ENCODE measurements around the gene RYR3.
"Not testable (repeated sequence)": the region's sequence is repeated elsewhere in the genome, so short reads cannot be mapped to it uniquely, and the experiment has no call there.

The RYR3 gene

DNA sequence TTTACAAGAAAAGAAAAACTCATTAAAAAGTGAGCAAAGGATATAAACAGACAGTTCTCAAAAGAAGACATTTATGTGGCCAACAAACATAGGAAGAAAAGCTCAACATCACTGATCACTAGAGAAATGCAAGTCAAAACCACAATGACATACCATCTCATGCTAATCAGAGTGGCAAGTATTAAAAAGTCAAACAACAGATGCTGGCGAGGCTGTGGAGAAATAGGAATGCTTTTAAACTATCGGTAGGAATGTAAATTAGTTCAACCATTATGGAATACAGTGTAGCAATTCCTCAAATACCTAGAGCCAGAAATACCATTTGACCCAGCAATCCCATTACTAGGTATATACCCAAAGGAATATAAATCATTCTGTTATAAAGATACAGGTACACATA lies 267.1 kb downstream of the RYR3 start:
- not testable (repeated sequence) for DNase-seq

GRCh38 chr15:33580526-33580925 lies 269.8 kb downstream of the RYR3 start:
- no peak for DNase-seq

GRCh38 chr15:33581032-33581431 lies 270.3 kb downstream of the RYR3 start:
- peak in 35 of 56 donors; percentile 1 to 71 (median 20) for DNase-seq

- no peak for DNase-seq
Observed at GRCh38 chr15:33584797-33585196, 274.0 kb downstream of the RYR3 start.

DNA sequence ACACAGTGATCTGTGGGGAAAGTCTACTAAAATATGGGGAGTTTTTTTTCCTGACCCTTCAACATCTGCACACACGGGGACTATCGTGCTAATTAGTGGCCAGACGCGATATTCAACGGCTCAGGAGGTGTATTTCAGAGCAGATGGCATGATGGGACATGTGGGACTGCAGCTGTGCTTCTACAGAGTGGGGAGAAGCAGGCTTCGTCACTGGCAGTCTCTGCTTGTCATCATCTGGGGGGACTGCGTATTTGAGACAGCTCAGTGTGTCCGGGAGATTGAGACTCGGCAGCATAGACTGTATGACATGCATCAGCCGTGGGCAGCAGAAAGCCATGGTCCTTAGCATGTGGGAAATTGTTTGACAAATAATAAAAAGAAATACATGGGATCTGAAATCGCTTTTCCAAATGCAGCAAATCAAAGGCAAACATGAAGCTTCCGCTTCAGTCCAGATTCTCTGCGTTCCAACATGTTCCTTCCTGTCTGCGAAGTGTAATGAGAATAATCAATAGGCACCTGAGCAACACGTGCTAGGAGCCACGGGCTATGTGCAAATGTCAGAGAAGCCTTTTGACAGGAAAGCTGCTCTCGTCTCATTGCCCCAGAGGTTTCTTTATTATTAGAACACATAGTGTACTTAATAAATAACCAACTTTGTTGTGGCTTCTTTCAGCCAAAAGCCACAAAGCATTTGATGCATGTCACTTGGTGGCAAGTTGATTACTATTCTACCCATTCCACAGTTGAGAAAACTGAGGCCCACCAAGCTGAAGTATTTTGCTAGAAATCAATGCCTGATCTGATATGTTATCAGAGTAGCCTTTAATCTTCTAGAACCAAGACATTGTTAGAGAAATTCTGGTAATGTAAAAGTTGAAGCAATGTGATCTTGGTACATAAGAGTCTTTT lies 276.3 kb downstream of the RYR3 start:
- no peak for DNase-seq

GRCh38 chr15:33587773-33588172 lies 277.0 kb downstream of the RYR3 start:
- no peak for DNase-seq

- no peak for DNase-seq
Observed at GRCh38 chr15:33592864-33593263, 282.1 kb downstream of the RYR3 start.

DNA sequence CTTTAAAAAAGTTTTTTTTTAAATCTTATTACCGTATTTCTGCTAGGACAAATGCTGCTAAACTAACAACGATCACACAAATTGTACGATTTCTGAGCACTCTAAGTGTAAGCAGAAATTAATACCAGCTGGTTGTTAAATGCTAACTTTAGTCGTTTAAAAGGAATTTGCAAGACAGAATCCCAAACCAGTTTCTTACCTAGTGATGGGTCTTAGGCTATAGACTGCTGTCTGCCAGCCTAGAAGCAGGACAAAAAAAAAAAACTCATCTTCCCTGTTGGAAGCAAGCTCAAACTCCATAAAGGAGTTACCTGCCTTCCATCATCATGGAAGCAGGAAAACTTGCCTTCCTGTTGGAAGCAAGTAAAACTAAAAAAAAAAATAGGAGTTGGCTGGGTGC lies 287.6 kb downstream of the RYR3 start:
- DNase-seq: not testable (repeated sequence)

DNA sequence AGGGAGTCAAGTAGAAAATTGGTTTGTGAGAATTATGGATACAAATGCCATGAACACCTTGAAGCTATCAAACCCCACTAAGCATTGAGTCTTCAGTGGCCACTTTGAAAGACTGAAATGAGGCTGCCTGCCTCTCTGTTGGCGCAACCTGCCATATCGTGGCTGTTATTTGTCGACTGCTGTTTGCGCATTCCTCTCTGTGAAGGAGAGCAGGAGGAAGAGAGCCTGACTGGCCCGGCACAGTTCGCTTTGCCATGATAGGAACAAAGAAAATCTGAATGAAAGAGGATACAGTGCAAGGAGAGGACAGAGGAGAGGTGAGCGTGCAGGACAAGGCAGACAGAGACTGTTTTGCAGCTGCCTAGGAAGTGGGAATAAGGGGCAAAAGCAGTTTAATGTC lies 289.4 kb downstream of the RYR3 start:
- DNase-seq: no peak

DNA sequence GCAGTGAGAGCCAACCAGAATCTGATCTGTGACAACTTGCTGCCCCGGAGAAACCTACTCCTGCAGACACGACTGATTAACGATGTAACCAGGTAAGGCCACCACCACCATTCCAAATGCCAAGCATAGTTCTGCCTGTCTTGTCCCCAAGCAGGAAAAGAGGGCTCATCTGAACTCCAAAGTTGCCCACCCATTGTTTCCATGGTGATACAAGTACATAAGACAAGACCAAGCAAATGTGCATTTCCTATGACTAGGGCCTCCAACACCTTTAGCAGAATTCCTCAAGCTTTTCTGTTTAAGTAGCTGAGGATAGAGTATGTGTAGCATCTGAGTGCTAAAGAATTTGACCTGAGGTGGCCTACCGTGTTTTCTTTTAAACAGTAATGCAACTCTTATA lies 290.7 kb downstream of the RYR3 start:
- DNase-seq: no peak

DNA sequence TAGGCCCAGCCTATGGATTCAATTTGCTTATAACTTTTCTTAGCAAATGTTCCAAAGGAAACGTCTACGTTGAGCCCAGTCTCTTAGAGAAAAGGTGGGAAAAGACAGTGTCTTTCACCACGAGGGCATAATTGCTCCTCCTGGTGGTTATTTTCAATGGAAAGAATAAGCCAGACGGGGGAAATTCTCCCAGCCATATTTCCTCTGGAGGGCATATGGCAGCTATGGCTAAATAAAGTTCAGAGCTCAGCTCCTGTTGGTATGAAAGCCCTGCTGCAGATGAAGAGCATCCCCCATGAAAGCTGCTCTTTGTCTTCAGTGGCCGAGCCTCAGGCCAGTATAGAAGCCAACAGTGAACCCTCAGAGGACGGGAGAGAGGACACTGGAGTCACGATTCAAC lies 297.9 kb downstream of the RYR3 start:
- DNase-seq: peak in 1 of 56 donors; percentile 2

DNA sequence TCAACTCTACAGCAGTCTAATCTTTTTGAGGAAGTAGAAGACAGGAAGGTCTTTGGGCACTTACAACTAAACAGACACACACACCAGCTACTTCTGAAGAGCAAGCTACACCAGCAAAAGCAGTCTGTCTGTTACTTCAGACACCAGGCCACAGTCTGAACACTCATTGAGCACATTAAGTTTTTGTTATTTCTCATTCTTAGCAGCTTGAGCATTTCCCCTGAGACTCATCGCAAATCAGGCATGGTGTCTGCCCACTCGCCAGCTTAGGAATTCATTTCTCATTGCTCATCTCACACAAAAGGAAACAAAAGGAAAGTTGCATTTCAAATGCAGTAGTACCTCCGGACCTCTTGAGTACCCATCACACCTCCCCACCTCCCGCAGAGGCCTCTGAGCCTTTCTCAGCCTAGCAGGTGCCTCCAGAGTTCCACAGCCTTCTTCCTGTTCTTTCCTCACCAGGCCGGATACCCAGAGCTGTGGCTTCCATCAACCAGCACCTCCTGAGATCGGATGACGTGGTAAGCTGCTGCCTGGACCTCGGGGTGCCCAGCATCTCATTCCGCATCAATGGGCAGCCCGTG lies 302.0 kb downstream of the RYR3 start:
- DNase-seq: peak in 2 of 56 donors; percentile 1 to 15

DNA sequence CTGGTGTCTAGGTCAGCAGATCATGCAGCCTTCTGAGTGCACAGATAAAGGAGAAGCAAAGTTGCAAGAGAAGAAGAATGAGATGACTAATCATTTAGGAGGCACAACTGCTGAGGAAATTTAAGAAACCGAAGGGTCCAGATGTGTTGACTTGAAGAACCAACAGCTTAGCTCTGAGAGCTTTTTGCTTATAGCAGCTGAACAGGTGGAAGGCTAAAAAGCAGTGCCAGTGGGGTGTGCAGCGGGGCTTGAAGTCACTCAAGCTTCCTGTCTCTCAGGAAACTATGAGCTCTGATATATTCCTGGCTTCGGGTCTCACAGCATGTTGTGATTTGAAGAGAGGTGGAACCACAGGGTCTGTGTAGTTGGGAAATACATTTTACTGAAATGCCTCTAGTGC lies 305.7 kb downstream of the RYR3 start:
- DNase-seq: no peak

- DNase-seq: no peak
Observed at GRCh38 chr15:33618350-33618749, 307.6 kb downstream of the RYR3 start.

DNA sequence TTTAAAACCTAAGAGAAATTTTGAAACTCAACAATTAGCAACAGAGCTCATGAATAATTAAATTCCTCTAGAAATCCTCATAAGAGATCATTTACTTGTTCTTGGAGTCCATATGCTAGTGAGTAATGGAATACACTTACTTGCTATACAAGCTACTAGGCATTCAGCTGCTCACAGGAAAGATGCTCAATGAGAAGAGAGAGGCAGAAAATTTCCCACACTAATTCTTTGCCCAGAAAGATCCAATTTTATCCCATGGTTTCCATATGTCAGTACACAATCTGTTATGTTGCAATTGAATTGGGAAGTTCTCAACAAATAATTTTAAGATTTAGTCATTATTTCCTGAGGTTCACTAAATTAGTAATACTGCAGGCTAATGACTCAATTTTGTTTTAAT lies 310.4 kb downstream of the RYR3 start:
- DNase-seq: no peak

GRCh38 chr15:33623010-33623409 lies 312.2 kb downstream of the RYR3 start:
- DNase-seq: no peak

GRCh38 chr15:33624439-33624838 lies 313.7 kb downstream of the RYR3 start:
- DNase-seq: no peak

DNA sequence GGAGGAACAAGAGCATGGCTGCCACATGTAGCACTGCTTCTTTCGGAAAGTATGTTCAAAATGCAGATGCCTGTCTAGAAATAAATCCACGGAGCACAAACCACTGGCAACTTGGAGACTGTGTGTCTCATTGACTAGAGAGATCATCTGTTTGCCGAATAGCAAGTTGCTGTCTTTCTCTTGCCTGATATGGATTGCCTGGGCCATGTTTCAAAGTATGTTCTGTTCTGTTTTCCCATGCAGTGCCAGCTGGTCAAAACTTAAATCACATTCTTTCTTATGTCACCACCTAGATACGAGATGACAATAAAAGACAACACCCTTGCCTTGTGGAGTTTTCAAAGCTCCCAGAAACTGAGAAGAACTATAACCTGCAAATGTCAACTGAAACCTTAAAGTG lies 318.9 kb downstream of the RYR3 start:
- DNase-seq: no peak

- DNase-seq: no peak
Observed at GRCh38 chr15:33636234-33636633, 325.5 kb downstream of the RYR3 start.

DNA sequence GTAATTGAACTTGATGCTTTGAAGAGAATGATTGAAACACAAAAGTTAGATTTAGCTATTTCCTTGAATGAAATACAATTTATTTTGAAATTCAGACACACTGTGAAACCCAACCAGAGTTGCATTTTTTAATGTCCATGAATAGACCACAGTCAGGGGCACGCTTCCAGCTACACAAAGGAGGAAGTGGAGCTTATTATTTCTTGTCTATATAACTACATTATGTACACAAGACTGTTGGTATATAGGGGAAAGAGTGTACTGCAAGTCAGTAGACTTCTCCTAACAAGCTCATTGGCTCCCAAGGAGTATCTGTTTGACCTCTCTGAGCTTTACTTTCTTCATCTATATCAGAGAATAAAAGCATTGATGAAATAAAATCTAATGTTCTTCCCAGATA lies 326.2 kb downstream of the RYR3 start:
- DNase-seq: no peak

DNA sequence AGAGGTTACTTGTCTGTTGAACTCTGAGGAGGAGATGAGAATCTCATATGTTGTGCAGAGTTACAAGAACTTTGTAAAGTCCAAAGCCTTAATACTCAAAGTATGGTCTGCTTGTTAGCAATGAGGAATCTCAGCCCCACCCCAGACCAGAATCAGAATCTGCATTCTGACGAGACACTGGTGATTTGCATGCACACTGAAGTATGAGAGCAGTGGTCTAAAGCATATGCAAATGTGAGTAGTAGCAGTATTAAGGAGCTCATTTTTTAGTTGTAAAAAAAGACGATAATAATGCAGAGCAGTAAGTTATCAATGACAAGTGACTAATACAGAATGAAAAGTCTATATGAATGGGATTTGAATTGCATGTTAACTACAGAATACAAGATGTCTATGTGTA lies 327.7 kb downstream of the RYR3 start:
- DNase-seq: no peak

GRCh38 chr15:33639051-33639450 lies 328.3 kb downstream of the RYR3 start:
- no peak for DNase-seq

- DNase-seq: no peak
Observed at GRCh38 chr15:33639456-33639855, 328.7 kb downstream of the RYR3 start.

Data from nucleus accumbens (tissue), 56 donors.